Bronchial epithelial cell (primary cell): ENCODE results near the gene CHN2. TPM values are rescaled to one million over a fixed set of nuclear protein-coding genes. Genes with fewer than 3 reads are reported as not detected.
"Not testable (repeated sequence)": the region's sequence is repeated elsewhere in the genome, so short reads cannot be mapped to it uniquely, and the experiment has no call there.

ENCODE experiments used
- DNase-seq: peaks from one replicate; pipeline ENCODE4 v3.0.0-alpha.2; 2010; ENCODE audit warnings: low read depth
- FAIRE-seq: peaks from 2 replicates; lab custom pipeline; 2011; peaks lifted over from hg19 to GRCh38; lab: Jason Lieb, UNC
- H3K27me3 ChIP-seq: 2 replicates; pipeline ENCODE4 v1.5.1; 2011; ENCODE audit warnings: low read length; ENCODE audit not compliant: control insufficient read depth, insufficient read depth
- H3K36me3 ChIP-seq: 2 replicates; pipeline ENCODE4 v1.5.1; 2011; ENCODE audit warnings: low read length; ENCODE audit not compliant: control insufficient read depth, insufficient read depth
- H3K4me3 ChIP-seq: 2 replicates; pipeline ENCODE4 v1.5.1; 2011; ENCODE audit warnings: mild to moderate bottlenecking, low read depth, low read length, control low read depth
- CTCF ChIP-seq: IDR thresholded peaks from 2 replicates; pipeline ENCODE4 v1.5.1; 2011; ENCODE audit warnings: mild to moderate bottlenecking, moderate library complexity, low read length, control low read depth, inconsistent platforms; ENCODE audit not compliant: insufficient read depth, severe bottlenecking
- total RNA-seq: library from RNA; depleted of rRNA; stranded (reverse); fragments of >200 nt; gene quantifications from 2 replicates; pipeline ENCODE4 v1.2.1, GENCODE V29; 2014

CHN2 gene
- total RNA-seq, 1 donor from 2014 or later: 0.53 TPM

DNA sequence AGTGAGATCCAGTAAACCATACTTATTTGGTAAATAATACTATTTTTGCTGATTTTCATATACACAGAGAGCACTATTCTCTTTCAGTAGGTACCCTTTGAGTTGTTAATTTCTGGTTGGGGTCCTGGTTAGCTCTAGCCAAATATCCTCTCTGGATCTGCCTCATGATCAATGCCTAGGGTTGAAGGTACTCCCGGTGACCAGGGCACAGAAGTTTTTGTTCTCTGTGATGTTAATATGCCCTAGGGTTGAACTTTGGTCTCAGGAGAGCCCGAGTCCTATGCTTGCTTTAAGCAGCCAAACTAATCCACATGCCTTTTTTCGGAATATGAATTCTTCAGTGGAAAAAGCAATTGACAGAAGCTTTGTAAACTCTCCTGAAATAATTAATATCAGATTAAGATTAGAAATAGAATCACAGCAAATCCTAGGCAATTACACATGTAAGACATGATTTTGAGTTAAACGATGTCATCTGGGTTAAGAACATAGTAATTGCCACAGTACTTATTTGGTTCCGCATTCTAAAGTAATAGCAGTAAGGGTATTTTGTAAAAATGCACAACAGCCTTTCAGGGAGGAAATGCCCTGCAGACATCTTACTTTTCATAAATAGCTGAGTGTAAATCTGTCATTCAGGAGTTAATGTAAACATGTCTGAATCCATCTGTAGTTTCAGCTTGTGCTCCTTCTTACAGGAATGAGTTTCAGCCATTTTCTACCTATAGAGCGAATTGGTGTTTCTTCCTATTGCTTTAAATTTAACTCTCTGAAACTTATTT is 10.1 kb downstream of the CHN2 start:
- DNase-seq (no peak), FAIRE-seq (no peak)
- TF ChIP-seq CTCF: no peak
- H3K36me3 ChIP-seq: no peaks in the 10 kb centered on the region
- no peaks in the 10 kb centered on the region for H3K27me3 ChIP-seq
- H3K4me3 ChIP-seq: no peak overlapping the region

DNA sequence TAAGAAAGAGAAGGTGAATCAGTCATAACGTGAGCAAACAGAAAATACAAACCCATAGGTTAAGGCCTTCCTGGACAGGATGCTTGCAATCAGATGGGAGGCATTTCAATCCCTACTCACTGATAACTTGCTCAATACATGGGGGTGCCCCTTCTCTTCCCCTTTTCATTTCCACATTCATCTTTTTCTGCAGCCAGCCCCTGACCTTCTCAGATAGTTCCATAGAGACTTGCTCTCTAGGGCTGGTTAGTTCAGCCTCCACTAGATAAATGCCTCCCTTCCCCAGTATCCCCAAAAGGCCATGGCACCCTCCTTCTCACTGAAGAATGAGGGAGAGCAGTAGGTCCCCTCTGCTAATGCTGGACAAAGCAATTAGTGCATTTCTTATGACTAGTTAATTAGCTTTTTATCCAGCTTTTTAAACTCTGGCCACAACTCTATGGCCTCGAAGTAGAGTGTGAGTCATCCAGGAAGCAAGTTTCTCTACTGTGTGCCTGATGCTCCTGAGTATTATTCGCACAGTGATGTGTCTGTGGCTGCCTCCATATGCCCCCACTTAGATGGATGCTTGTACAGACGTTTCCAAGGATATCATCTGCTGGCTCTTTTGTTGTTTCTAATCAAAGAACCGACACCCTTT is 12.7 kb downstream of the CHN2 start:
- DNase-seq (peak; percentile 29), FAIRE-seq (no peak)
- no peak overlapping the region for H3K4me3 ChIP-seq
- no peaks in the 10 kb centered on the region for H3K36me3 ChIP-seq
- no peak for TF ChIP-seq CTCF
- H3K27me3 ChIP-seq: no peaks in the 10 kb centered on the region

- no peak for TF ChIP-seq CTCF
- no peaks in the 10 kb centered on the region for H3K27me3 ChIP-seq
- H3K36me3 ChIP-seq: no peaks in the 10 kb centered on the region
- H3K4me3 ChIP-seq: no peak overlapping the region
- peak; percentile 93 for FAIRE-seq
- no peak for DNase-seq
Observed at GRCh38 chr7:29208410-29209250, 14.1 kb downstream of the CHN2 start.

DNA sequence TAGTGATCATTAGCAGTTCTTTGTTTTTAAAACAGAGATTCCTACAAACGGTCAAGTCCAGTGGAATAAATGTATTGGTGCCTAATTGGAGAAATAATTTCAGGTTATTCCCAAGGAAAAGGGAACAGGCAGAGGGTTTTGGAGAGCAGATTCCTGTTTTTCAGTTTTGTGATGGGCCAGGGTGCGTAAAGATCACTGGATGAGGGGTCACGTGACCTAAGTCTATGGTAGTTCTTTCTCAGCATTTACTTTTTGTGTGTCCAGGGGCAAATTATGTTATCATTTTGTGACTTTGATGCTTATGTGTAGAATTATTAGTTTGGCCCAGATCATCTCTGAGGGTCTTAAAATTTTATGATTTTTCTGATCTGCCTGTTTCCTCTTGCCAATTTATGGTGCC is 15.2 kb downstream of the CHN2 start:
- no peaks in the 10 kb centered on the region for H3K36me3 ChIP-seq
- no peak overlapping the region for H3K4me3 ChIP-seq
- no peaks in the 10 kb centered on the region for H3K27me3 ChIP-seq
- FAIRE-seq (no peak), DNase-seq (no peak)
- no peak for TF ChIP-seq CTCF

- not testable (repeated sequence) for FAIRE-seq, H3K27me3 ChIP-seq, H3K4me3 ChIP-seq, DNase-seq, H3K36me3 ChIP-seq
Observed at GRCh38 chr7:29212736-29213135, 18.2 kb downstream of the CHN2 start.

GRCh38 chr7:29214056-29214455 is 19.5 kb downstream of the CHN2 start:
- no peak for FAIRE-seq
- no peak for TF ChIP-seq CTCF
- no peak overlapping the region for H3K4me3 ChIP-seq
- no peaks in the 10 kb centered on the region for H3K36me3 ChIP-seq
- no peaks in the 10 kb centered on the region for H3K27me3 ChIP-seq
- DNase-seq: no peak
